HepG2 (cell line): Measurements from ENCODE around the gene DGCR8. TPM values are rescaled to one million over a fixed set of nuclear protein-coding genes. Genes with fewer than 3 reads are reported as not detected.

Experiments used
- ATAC-seq: fragments of 200-7000 bp; cut with Tn5 transposase; 3 replicates; pipeline ENCODE4 v1.9.1; 2020; ENCODE audit warnings: mild to moderate bottlenecking, moderate library complexity
- BruUV-seq: library from RNA; stranded (reverse); fragments of 400-500 nt; replicated peaks from 2 replicates; lab custom pipeline; 2021; lab: Mats Ljungman, UMichigan
- CTCF ChIA-PET: fragments of 300-600 bp; formaldehyde crosslinking; extraction: SDS; loops from one replicate; lab custom pipeline; 2021; ENCODE audit warnings: low total read pairs, inconsistent platforms, low intra/inter-chr PET ratio; lab: Yijun Ruan, JAX
- POLR2A ChIA-PET: fragments of 350-600 bp; sonication (Branson Sonifier 250); formaldehyde crosslinking; loops from one replicate; lab custom pipeline; 2020; ENCODE audit warnings: antibody characterized with exemption, inconsistent platforms; lab: Yijun Ruan, JAX
- DNase-seq: peaks from one replicate; pipeline ENCODE4 v3.0.0-alpha.2; 2015; ENCODE audit warnings: low spot score
- FAIRE-seq: peaks from 3 replicates; lab custom pipeline; 2011; peaks lifted over from hg19 to GRCh38; lab: Jason Lieb, UNC
- H2AFZ ChIP-seq: one replicate; pipeline ENCODE4 v1.6.1; 2011; ENCODE audit warnings: low read length, inconsistent platforms
- H3K27ac ChIP-seq: fragments of 300-600 bp; 3 replicates; pipeline ENCODE4 v1.8.0; 2011; ENCODE audit warnings: mixed run types, mild to moderate bottlenecking, mixed read lengths, low read length, inconsistent platforms; ENCODE audit not compliant: insufficient read depth; ENCODE audit errors: extremely low read length
- H3K27me3 ChIP-seq, 2 experiments: fragments of 200-600 bp in 1 of 2; 2 replicates in 1 of 2; 3 replicates in 1 of 2; pipeline versions ENCODE4 v1.6.0 to v1.8.0; 2011; ENCODE audit warnings: low read length in 2 of 2, mild to moderate bottlenecking in 2 of 2, moderate library complexity in 2 of 2, inconsistent platforms in 1 of 2; ENCODE audit not compliant: insufficient read depth in 2 of 2, control insufficient read depth in 1 of 2
- H3K36me3 ChIP-seq, 2 experiments: fragments of 200-600 bp in 1 of 2; replicated peaks in 1 of 2; 2 replicates in 1 of 2; 3 replicates in 1 of 2; pipeline versions ENCODE4 v1.5.1 to v1.8.0; 2011; ENCODE audit warnings: low read length in 2 of 2, inconsistent platforms in 1 of 2; ENCODE audit not compliant: insufficient read depth in 2 of 2, control insufficient read depth in 1 of 2
- H3K4me1 ChIP-seq: 2 replicates; pipeline ENCODE4 v1.5.1; 2012; ENCODE audit warnings: low read length, inconsistent platforms; ENCODE audit not compliant: insufficient read depth
- H3K4me2 ChIP-seq: 2 replicates; pipeline ENCODE4 v1.6.0; 2011; ENCODE audit warnings: low read depth, low read length, inconsistent platforms
- H3K4me3 ChIP-seq, 3 experiments: fragments of 200-600 bp in 1 of 3; sonication (generic), shearing (Covaris generic) in 1 of 3; replicated peaks in 1 of 3; 2 replicates each; pipeline ENCODE4 v1.5.1; 2011 to 2016; ENCODE audit warnings: low read length in 3 of 3, inconsistent platforms in 2 of 3, low read depth in 2 of 3, mild to moderate bottlenecking in 2 of 3, control low read depth in 1 of 3, mixed read lengths in 1 of 3; ENCODE audit not compliant: insufficient read depth in 1 of 3
- H3K79me2 ChIP-seq: one replicate; pipeline ENCODE4 v1.6.1; 2011; ENCODE audit warnings: low read length, inconsistent platforms; ENCODE audit not compliant: insufficient read depth
- H3K9ac ChIP-seq: 2 replicates; pipeline ENCODE4 v1.6.0; 2011; ENCODE audit warnings: mild to moderate bottlenecking, low read depth, low read length, inconsistent platforms; ENCODE audit not compliant: insufficient read depth
- H3K9me3 ChIP-seq: 2 replicates; pipeline ENCODE4 v1.5.1; 2012; ENCODE audit warnings: mild to moderate bottlenecking, low read length
- H4K20me1 ChIP-seq: 2 replicates; pipeline ENCODE4 v1.6.0; 2011; ENCODE audit warnings: inconsistent platforms, mild to moderate bottlenecking, low read length, moderate library complexity; ENCODE audit not compliant: insufficient read depth
- AGO2 ChIP-seq: fragments of 200-400 bp; formaldehyde crosslinking; optimal IDR thresholded peaks from 2 replicates; pipeline ENCODE3; 2017; ENCODE audit warnings: mild to moderate bottlenecking, low read depth, low read length, moderate library complexity
- CEBPZ ChIP-seq: IDR thresholded peaks from 2 replicates; pipeline ENCODE4 v1.6.1; 2012; ENCODE audit warnings: low read length, improper control_type of control experiment
- HMGA1 ChIP-seq: sonication (generic); formaldehyde crosslinking; conservative IDR thresholded peaks from 2 replicates; pipeline ENCODE4 v1.4.0; 2020; ENCODE audit warnings: missing genetic modification reagents
- HNRNPL ChIP-seq: fragments of 200-400 bp; formaldehyde crosslinking; IDR thresholded peaks from 2 replicates; pipeline ENCODE4 v1.6.1; 2017; ENCODE audit warnings: mild to moderate bottlenecking, low read depth, low read length
- SP2 ChIP-seq: sonication (generic); formaldehyde crosslinking; IDR thresholded peaks from 2 replicates; pipeline ENCODE4 v1.5.1; 2020; ENCODE audit warnings: mild to moderate bottlenecking, missing genetic modification reagents
- ZNF326 ChIP-seq: sonication (generic); formaldehyde crosslinking; IDR thresholded peaks from 2 replicates; pipeline ENCODE4 v1.4.0; 2020; ENCODE audit warnings: missing genetic modification reagents, borderline replicate concordance
- ZNF468 ChIP-seq: sonication (generic); formaldehyde crosslinking; IDR thresholded peaks from 2 replicates; pipeline ENCODE4 v1.8.0; 2022; ENCODE audit warnings: mild to moderate bottlenecking, moderate library complexity, missing genetic modification reagents
- ZNF883 ChIP-seq: sonication (generic); formaldehyde crosslinking; IDR thresholded peaks from 2 replicates; pipeline ENCODE4 v1.5.1; 2020; ENCODE audit warnings: mild to moderate bottlenecking, missing genetic modification reagents; ENCODE audit errors: not compliant biosample characterization
- WGBS: methylation state at CpG from one replicate; pipeline ENCODE4 v1.1.6; 2017; ENCODE audit warnings: low lambda C conversion rate; 5-methylcytosine and 5-hydroxymethylcytosine counted together
- in situ Hi-C: cut with HindIII; loops from 2 replicates; pipeline ENCODE4 v1.10.0; 2017; ENCODE audit warnings: low pct_unique_long_range_greater_than_20kb; ENCODE audit not compliant: extremely low pct_ligation_motif_present
- intact Hi-C: fragments of 100-400 bp; cut with micrococcal nuclease; formaldehyde crosslinking; loops from one replicate; pipeline ENCODE4 v1.10.0; 2022; ENCODE audit not compliant: unreplicated experiment
- polyA plus RNA-seq, 8 experiments: library from polyadenylated mRNA; depleted of rRNA in 3 of 8; stranded (reverse) in 7 of 8; unstranded in 1 of 8; fragments of >200 nt; fragmentation: Illumina TruSeq in 4 of 8; extraction: Trizol in 4 of 8; gene quantifications; 2 replicates each; pipeline versions ENCODE4 v1.2.1 to v1.2.3, GENCODE V29; 2011 to 2016; ENCODE audit warnings: low read depth in 4 of 8, missing spikeins in 1 of 8, mixed read lengths in 1 of 8; ENCODE audit not compliant: insufficient read depth in 1 of 8
- total RNA-seq, 5 experiments: library from RNA; depleted of rRNA; stranded (reverse); fragments of >200 nt; fragmentation: Illumina TruSeq; extraction: Trizol; gene quantifications; 2 replicates each; pipeline ENCODE4 v1.2.3, GENCODE V29; 2016; ENCODE audit warnings: low read depth in 1 of 5
- TF ChIP-seq, protein P1 (sequence below): sonication (generic); formaldehyde crosslinking; IDR thresholded peaks from 2 replicates; pipeline ENCODE4 v1.4.0; 2020; ENCODE audit warnings: missing genetic modification reagents, low read depth, mild to moderate bottlenecking, borderline replicate concordance
- TF ChIP-seq, protein P2 (sequence below): IDR thresholded peaks from 2 replicates; pipeline ENCODE4 v1.4.0; 2020; ENCODE audit warnings: mild to moderate bottlenecking, missing genetic modification reagents
- TF ChIP-seq, protein P3 (sequence below): sonication (generic); formaldehyde crosslinking; IDR thresholded peaks from 2 replicates; pipeline ENCODE4 v1.5.0; 2020; ENCODE audit warnings: missing genetic modification reagents, mild to moderate bottlenecking, borderline replicate concordance

Gene DGCR8
- total and polyA plus RNA-seq, 2 of the 13 experiments (the other 11 are each of a cell fraction or from before 2014, with no cell fraction given), result 10.2 to 23.2 TPM

DNA sequence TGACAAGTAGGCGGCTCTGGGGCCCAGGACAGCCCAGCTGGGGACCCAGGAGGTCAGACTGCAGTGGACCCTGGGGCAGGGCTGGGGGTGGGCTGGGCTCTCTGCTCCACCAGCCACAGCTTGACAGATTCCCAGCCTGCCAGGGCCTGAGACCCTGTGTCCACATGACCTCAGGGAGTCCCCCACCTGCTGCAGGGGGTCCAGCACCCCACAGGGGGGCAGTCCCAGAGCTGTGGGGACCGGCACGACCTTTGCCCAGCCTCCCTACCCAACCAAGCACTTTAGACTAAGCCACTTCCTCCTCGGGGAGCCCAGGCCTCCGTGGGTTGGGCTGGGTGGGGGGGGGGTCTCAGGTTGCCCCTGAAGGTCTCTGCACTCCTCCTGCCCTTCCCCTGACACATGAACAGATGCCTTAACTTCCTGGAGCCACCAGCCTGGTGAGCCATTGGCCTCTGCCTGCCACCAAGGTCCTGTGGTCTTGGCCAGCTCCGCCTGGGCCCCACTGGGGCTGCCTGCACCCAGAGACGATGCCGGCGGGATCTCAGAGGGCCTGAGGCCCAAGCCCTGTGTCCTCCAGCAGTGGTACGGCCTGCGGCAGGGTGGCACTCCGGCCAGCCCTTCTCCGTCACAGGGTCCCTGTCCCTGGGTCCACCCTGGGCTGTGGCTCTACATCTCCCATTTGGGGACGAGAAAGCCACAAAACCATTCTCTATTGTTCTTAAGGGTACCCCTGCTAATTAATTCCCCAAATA, 67.4 kb downstream of the DGCR8 start (continued):
- TF ChIP-seq, protein P1, sequence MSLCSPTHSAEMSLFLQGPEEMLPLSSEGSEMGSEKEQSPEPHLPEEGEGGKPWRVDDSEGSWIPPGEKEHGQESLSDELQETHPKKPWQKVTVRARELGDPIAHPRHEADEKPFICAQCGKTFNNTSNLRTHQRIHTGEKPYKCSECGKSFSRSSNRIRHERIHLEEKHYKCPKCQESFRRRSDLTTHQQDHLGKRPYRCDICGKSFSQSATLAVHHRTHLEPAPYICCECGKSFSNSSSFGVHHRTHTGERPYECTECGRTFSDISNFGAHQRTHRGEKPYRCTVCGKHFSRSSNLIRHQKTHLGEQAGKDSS (CRISPR knock-in tag), result no peak

GRCh38 chr22:20148414-20148813, 68.4 kb downstream of the DGCR8 start:
- DNase-seq (no peak), FAIRE-seq (no peak), ATAC-seq (no peak)
- H3K36me3 ChIP-seq, result no peaks in the 10 kb centered on the region
- no peaks in the 10 kb centered on the region for H3K9me3 ChIP-seq
- CTCF ChIA-PET, result no interaction called here
- H2AFZ ChIP-seq, result no peak overlapping the region
- no peak overlapping the region for H3K4me3 ChIP-seq
- no peak overlapping the region for H3K9ac ChIP-seq
- H3K27ac ChIP-seq, result no peak overlapping the region
- H3K27me3 ChIP-seq, result peaks cover 5 to 14% of the 10 kb centered on the region in 2 experiments; a peak in 4 of 5 replicates
- 0 out of 2 replicates have a peak, but pooled peaks cover 12% of the 10 kb centered on the region for H3K4me1 ChIP-seq
- TF ChIP-seq ZNF468 (CRISPR knock-in tag), result no peak
- TF ChIP-seq ZNF883, result no peak
- no peak for TF ChIP-seq SP2 (CRISPR knock-in tag)
- no peak for TF ChIP-seq ZNF326 (CRISPR knock-in tag)
- TF ChIP-seq, protein P2, sequence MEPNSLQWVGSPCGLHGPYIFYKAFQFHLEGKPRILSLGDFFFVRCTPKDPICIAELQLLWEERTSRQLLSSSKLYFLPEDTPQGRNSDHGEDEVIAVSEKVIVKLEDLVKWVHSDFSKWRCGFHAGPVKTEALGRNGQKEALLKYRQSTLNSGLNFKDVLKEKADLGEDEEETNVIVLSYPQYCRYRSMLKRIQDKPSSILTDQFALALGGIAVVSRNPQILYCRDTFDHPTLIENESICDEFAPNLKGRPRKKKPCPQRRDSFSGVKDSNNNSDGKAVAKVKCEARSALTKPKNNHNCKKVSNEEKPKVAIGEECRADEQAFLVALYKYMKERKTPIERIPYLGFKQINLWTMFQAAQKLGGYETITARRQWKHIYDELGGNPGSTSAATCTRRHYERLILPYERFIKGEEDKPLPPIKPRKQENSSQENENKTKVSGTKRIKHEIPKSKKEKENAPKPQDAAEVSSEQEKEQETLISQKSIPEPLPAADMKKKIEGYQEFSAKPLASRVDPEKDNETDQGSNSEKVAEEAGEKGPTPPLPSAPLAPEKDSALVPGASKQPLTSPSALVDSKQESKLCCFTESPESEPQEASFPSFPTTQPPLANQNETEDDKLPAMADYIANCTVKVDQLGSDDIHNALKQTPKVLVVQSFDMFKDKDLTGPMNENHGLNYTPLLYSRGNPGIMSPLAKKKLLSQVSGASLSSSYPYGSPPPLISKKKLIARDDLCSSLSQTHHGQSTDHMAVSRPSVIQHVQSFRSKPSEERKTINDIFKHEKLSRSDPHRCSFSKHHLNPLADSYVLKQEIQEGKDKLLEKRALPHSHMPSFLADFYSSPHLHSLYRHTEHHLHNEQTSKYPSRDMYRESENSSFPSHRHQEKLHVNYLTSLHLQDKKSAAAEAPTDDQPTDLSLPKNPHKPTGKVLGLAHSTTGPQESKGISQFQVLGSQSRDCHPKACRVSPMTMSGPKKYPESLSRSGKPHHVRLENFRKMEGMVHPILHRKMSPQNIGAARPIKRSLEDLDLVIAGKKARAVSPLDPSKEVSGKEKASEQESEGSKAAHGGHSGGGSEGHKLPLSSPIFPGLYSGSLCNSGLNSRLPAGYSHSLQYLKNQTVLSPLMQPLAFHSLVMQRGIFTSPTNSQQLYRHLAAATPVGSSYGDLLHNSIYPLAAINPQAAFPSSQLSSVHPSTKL (CRISPR knock-in tag), result no peak
- TF ChIP-seq AGO2, result peak; percentile 26
- 0 out of 2 replicates have a peak, but pooled peaks have one; percentile 25 for TF ChIP-seq HNRNPL
- no peak for TF ChIP-seq CEBPZ
- no peak for TF ChIP-seq HMGA1 (CRISPR knock-in tag)
- TF ChIP-seq, protein P3, sequence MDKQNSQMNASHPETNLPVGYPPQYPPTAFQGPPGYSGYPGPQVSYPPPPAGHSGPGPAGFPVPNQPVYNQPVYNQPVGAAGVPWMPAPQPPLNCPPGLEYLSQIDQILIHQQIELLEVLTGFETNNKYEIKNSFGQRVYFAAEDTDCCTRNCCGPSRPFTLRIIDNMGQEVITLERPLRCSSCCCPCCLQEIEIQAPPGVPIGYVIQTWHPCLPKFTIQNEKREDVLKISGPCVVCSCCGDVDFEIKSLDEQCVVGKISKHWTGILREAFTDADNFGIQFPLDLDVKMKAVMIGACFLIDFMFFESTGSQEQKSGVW (CRISPR knock-in tag), result no peak
- no TSS peak for BruUV-seq
- intact Hi-C loops (no loop called here), in situ Hi-C loops (no loop called here)
- no peak overlapping the region for H3K4me2 ChIP-seq
- H3K79me2 ChIP-seq, result no peaks in the 10 kb centered on the region
- POLR2A ChIA-PET, result no interaction called here
- H4K20me1 ChIP-seq, result no peaks in the 10 kb centered on the region
- 86% methylated on average over 1 of the region's 18 CpGs for WGBS
